HG03439 (cell line): ENCODE results near the gene RCOR2.

ENCODE experiments used
- ATAC-seq: cut with Tn5 transposase; IDR thresholded peaks from one replicate; pipeline ENCODE4 v1.9.1; 2021; ENCODE audit warnings: mild to moderate bottlenecking, moderate library complexity; ENCODE audit not compliant: unreplicated experiment

The RCOR2 gene

DNA sequence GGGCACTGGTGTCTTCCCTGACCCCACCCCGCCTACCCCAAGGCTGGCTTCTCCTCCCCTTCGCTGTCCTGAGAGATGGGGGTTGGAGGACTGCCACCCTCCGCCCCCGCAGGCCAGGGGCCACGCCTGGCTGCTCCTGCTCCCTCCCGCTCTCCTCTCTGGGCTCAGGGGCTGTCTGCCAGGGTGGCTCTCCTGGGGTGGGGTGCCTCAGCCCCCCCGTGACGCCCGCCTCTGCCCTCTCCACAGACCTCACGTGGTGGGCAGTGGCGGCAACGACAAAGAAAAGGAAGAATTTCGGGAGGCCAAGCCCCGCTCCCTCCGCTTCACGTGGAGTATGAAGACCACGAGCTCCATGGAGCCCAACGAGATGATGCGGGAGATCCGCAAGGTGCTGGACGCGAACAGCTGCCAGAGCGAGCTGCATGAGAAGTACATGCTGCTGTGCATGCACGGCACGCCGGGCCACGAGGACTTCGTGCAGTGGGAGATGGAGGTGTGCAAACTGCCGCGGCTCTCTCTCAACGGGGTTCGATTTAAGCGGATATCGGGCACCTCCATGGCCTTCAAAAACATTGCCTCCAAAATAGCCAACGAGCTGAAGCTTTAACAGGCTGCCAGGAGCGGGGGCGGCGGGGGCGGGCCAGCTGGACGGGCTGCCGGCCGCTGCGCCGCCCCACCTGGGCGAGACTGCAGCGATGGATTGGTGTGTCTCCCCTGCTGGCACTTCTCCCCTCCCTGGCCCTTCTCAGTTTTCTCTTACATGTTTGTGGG, 8.1 kb downstream of the RCOR2 start:
- no peak for ATAC-seq

DNA sequence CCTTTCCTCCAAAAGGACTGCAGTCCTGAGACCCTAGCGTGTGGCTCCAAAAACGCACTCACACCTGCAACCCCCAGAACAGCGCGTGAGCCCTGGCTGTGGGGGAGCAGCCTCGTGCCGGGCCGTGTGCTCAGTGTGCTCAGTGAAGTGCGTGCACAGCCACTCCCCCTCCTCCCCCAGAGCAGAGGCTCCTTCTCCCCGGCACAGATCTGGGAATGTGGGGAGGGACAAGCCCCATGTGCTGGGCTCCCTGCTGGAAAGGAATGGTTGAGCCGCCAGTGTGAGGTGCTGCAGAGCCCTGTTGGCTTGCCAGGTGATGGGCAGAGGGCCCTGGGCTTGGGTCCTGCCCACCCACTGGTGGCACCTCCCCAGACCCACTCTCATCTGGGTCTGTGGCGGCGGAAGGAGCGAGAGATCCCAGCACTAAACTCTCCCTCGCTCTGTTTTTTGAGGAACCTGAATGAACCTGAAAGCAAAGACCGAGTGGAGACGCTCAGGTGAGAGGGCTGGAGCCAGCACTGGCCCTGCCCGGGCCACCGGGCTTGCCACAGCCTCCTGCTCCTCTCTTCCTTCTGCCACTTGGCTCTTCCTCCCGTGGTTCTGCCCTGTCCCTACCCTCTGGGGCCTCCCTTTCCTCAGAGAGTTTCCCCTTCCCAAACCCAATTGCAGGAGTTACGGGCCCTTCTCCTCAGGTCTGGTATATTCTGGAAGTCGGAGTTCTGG, 9.0 kb downstream of the RCOR2 start:
- ATAC-seq, result no peak

DNA sequence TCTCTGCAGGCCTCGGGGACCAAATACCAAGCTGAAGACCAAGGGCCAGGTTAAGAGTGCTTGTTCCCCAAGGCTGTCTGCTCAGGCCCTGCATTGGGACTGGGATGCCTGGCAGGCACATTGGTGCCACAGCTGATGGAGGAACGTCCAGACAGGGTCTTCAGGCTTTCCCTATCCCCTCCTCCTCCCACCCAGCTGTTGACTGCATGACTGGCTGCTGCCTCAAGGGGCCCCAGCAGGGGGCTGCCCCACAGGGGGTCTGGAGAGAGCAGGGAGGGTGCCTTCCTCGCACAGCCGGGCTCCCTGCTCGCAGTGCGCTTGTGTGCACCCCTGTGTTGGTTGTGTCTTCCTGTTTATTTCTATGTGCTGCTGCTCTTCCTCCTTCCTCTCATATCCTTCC, 9.9 kb downstream of the RCOR2 start:
- no peak for ATAC-seq

DNA sequence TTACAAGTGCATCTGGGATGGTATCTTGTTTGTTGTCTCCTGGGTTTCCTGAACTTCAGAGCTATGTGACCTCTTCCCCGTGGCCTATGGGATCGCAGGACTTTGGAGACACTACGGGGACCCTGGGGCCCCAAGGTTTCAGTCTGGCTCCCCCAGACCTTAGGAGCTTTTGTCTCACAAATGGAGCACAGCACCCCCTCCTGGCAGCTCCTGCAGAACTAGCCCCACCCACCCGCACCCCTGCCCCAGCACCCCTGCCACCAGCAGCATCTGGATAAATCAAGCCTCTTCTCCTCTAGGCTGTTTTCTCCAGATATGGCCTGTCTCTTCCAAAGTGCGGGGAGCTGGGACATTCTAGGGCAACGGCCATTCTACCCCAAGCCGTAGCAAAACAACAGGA, 10.4 kb downstream of the RCOR2 start:
- no peak for ATAC-seq

DNA sequence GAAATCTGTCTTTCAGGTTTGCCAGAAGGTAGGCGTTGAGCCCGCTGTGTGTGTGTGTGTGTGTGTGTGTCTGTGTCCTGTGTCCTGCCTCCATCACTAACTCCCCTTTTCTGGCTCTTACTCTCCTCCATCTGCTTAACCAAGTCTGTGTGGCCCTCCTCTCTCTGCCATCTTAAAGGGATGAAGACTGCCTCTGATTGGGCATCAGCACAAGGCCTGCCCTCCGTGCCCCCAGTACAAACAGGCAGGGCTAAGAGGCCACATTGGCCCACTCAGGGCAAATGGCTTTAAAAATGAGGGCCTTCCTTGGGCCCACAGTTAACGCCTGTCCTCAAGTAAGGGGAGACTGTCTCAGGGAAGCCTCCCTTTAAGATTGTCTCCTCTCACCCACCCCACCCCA, 10.9 kb downstream of the RCOR2 start:
- no peak for ATAC-seq

DNA sequence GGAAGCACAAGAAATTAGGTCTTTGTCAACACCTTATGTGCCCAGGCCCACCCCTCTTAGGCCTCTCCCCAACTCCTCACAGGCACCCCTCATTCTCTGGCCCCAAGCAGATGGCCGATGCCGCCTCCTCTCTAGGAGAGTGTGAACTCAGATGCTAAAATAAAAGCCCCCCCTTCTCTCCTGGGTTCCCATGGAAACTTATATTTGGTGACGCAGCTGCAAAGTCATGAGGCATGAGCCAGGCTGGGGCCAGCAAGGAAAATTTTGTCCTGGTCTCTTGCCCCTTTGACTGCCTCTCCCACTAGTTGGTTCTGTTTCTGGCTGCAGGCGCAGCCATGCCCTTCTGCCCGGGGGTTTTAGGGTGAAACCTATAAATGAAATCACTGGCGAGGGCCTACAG, 11.8 kb downstream of the RCOR2 start:
- ATAC-seq, result no peak

DNA sequence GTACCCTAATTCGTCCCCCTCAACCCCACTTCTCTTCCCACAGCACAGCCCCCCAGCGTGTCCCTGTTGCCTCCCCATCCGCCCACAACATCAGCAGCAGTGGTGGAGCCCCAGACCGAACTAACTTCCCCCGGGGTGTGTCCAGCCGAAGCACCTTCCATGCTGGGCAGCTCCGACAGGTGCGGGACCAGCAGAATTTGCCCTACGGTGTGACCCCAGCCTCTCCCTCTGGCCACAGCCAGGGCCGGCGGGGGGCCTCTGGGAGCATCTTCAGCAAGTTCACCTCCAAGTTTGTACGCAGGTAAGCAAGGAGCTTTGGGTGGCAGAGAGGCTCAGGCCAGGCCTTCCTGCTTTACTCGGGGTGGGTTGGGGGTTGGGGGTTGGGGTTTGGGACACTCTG, 12.2 kb downstream of the RCOR2 start:
- no peak for ATAC-seq

DNA sequence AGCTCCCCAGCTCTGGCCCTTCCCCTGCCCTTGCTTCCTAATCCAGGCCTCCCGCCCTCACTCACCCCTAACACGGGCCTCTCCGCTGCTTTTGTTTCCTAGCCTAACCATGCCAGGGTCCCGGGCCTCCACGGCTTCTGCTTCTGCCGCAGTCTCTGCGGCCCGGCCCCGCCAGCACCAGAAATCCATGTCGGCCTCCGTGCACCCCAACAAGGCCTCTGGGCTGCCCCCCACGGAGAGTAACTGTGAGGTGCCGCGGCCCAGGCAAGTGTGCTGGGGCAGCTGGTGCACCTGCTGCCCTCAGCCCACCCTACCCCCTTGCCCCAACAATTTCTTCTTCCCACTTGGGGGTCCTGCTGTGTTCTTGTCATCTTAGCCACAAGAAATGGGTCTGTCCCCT, 13.1 kb downstream of the RCOR2 start:
- ATAC-seq, result no peak

DNA sequence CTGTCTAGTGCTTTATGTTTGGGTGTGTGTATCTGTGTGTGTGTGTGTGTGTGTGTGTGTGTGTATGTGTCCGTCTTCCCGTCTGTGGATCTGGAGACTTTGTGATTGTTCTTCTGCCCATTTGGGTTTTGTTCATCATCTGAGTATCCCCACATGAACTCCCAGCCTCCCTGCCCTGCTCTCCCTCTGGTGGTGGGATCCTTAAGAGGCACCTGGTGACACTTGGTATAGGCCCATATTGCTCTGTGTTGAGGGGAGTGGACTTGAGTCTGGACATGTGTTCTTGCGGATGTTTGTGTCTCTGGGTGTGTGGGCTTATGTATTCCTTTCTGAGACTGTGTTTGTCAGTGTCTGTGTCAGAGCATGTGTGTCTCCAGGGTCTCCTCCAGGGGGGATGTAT, 15.3 kb downstream of the RCOR2 start:
- no peak for ATAC-seq

DNA sequence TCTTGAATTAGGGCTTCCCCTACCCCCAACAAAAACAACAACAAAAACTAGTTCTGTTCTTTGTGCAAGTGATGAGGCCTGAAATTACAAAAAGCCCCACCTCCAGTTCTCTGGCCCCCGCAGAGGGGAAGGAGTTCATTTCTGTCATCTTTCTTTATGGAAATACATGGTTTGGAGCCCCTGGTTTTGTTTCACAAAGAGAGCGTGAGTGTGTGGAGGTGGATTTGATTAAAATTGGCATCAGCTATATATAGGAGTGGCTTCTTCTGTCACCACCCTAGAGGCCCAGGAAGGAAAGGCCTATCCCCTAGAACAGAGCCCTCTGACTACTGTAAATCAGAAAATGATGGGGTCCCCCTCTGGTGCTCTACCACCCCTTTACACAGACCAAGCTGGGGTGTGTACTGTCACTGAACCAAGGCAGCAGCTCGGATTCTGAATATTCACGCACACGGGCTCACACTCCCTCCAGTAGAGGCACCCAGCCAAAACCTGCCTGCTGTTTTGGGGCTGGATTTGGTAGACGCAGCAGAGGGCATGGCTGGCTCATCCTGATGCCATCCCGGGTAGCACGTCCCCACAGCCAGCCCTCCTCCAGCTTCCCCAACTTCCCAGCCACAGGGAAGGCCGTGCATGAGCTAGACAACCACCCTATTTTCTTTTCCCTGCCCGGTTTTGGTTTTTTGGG, 19.4 kb downstream of the RCOR2 start:
- ATAC-seq, result no peak

DNA sequence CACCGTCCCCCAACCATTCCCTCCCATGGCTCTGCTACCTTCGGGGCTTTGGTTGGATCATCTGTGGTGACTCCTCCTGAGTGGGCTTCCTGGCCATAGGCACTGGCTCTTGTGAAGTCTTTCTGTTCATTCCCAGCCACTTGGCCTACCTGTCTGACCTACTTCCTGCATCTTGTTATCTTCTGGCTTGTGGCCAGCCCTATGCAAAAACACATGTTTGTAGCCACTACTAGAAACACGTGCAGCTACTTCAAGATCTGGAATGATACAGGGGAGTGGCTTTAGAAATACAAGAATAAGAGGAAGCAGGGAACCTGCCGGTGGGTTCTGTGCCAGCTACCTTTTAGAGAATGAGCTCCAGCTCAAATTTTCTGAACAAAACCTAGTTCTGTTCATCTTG, 20.9 kb downstream of the RCOR2 start:
- ATAC-seq, result no peak

DNA sequence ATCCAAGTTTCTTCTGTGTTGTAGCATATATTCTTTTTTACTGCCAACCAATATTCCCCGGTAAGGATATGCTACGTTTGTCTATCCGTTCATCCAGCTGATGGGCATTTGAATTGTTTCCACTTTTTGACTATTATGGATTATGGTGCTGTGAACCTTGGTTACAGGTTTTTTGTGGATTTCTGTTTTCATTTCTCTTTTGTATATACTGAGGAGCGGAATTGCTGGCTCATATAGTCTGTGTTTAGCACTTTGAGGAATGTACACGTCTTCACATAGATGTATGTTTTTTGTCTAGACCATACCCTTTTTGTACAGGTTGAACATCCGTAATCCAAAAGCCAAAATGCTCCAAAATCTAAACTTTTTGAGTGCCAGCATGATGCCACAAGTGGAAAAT, 23.6 kb downstream of the RCOR2 start:
- no peak for ATAC-seq

DNA sequence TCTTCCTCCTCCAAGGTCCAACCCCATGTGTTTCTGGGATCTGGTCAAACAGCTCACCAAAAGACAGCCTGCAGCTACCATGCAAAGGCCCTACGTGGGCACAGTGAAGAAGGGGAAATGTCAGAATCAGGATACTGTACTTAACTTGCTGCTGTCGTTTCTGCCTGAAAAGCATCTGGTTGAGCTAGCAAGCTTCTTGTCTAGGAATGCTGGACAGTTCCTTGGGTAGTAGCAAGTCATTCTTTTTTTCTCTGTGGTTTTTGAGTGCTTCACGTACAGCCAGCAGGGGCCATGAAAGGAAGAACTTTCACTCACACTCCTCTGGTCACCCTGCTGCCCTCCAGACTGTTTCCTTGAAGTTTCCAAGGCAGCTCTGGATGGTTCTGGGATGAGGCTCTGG, 24.7 kb downstream of the RCOR2 start:
- no peak for ATAC-seq

DNA sequence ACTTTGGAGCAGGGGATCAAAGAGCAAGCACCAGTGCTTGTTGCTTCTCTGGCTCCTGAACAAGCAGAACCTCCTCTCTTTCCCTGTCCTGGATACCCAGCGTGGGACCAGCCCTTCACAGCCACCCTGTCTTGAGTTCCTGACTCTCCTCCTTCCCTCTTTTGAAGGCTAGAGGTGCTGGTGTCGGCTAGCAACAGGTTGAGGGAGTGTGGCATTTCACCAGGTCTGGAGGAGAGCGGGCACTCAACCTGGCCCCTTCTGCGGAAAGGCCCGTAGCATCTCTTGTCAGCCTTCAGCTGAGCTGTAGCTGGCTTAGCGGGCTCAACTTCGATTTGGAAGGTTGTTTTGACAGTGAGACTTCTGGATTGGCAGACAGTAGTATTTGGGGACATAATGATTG, 26.6 kb downstream of the RCOR2 start:
- ATAC-seq, result no peak

DNA sequence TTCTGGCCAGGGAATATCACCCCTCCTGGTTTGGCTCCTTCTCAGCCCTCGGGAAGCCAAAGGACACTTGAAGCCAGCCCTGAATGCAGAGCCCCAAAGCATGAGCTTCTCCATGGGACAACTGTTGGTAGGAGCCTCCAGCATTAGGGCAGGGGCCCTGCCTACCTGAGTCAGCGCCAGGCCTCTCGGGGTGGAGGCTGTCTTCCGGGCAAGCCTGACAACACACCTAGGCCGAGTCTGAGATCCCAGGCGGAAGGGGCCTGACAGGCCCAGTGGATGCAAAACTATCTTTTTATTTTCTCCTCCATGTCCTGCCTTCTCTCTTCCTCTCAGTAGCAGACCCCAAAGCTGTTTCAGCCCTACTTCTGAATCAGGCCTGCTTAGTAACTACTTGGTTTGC, 27.6 kb downstream of the RCOR2 start:
- no peak for ATAC-seq

DNA sequence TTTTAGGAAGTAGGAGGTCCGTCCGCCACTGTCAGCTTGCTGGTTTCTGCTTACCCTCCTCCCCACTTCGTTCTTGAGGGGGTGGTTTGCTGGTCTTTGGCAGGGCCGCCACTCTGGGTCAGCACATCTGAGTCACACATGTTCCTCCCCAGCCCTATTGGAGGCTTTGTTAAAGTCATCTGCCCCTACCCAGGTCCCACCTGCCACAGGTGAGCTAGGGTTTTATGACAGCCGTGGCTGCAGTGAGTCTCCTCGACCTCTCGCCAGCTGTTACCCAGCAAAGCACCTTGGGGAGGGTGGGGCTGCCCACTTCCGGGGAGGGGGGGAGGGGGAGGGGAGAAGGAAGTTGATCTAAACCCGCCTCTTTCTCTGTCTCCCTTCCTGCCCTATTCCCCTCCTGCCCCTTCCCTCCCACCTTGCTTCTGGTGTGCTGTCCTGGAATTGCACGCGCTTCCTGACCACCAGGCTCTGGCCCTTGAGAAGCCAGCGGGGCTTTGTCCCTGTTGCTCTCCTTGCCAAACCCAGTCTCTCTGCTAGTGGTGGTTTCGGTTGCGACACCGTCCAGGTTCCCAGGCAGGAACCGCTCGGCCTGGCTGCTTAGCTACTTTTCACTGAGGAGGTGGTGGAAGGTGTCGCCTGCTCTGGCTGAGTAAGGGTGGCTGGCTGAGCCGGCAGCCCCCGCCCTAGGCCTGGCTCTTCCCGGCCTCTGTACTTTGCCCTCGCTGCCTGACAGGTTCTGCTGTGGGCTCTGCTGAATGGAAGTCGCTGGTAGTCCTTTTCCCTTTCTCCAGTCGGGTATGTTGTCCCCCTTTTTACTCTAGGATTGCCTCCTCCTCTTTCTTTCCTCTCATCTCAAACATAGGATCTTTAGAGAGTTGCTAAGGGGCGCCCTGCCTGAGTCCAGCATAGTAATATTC, 28.5 kb downstream of the RCOR2 start:
- peak; percentile 65 for ATAC-seq

DNA sequence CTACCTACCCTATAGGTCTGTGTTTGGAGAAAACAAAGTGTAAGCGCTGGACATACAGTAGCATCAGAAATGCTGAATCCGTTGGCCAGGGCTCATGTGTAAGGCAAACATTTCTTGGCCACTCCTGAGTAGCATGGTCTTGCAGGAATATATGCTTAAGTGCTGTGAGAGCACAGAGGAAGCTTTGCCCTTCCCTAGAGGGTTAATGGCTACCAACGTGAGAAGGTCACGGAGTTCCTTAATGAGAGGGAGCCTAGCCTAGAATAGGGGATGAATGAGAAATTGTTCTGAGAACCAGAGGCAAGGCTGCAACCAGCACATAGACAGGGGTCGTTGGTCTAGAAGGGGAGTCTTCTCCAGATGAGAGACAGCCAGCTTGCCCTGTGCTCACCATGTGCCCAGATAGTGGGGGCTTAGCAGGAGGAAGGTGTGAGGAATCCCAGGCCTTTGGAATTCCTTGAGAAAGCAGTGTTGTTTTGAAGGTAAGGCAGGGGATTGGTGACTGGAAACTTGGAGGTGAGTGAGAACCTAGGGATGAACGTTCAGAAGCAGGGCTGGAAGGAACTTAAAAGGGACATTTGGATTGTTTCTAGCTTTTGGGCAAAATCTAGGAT, 29.5 kb downstream of the RCOR2 start:
- ATAC-seq, result no peak

DNA sequence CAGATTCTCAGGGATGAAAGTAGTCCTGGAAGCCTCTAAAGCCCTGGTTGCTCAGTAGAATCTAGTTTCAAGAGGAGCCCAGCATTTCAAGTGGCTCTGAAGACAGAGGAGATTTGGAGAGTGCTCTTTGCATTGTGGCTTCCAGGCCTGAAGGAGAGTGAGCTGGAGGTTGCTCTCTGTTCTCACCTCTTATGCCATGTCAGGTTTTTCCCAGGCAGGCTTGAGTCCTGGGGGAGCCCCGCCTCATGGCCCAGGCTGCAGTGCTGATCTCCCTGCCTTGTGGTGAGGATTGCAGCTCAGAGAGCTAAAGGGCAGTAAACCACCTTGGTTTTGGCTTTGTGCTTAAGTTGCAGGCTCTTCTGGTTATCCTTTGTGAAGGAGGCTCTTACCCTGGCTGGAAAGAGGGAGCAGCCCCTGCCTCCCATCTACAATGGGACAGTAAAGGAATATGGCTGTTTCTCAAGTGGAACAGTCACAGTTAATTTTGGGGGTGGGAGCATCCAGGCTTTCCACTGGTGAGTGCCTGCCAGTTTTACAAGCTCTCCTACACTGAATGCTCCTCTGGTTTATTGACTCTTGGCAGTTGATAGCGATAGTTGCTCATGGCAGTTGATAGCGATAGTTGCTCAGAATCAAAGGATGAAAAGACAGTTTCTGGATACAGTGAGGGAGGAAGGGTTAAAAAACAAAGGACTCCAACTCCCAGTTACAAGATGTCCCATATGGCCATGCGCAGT, 32.6 kb downstream of the RCOR2 start:
- ATAC-seq, result no peak

DNA sequence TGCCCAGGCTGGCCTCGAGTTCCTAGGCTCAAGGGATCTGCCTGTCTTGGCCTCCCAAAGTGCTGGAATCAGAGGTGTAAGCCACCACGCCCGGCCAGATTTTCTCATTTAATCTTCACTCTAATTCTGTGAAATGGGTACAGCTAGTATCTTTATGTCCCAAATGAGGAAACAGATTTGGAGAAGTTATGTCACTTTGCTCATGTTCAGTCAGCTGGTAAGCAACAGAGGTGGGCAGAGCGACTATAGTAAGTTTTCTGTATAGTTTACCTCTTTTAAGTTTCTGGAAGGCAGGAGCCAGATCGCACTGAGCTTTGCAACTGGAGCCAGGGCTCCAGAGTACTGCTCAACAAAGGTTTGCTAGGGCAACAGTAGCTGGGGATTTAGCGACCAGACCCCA, 33.2 kb downstream of the RCOR2 start:
- no peak for ATAC-seq
